Fibroblast of mammary gland (primary cell): ENCODE data around the gene G6PC2.
"Not testable (repeated sequence)": the region's sequence is repeated elsewhere in the genome, so short reads cannot be mapped to it uniquely, and the experiment has no call there.

Experiments
- DNase-seq: peaks from one replicate; pipeline ENCODE4 v3.0.0-alpha.2; 2010; ENCODE audit warnings: low read depth
- H3K4me3 ChIP-seq: 2 replicates; pipeline ENCODE4 v1.5.1; 2011; ENCODE audit warnings: low read depth, mild to moderate bottlenecking, low read length, moderate library complexity; ENCODE audit not compliant: control insufficient read depth
- CTCF ChIP-seq: conservative IDR thresholded peaks from 2 replicates; pipeline ENCODE4 v1.5.1; 2011; ENCODE audit warnings: low read depth, low read length, inconsistent platforms; ENCODE audit not compliant: control insufficient read depth, insufficient read depth

G6PC2 gene

GRCh38 chr2:168901003-168901402 is at the start of gene G6PC2:
TSS of gene G6PC2 (plus strand) at chr2:168901291. CDS start at chr2:168901332, 41 bp downstream.
- TF ChIP-seq CTCF = no peak
- no peak for DNase-seq
- H3K4me3 ChIP-seq = no peak within 1 kb of the TSS

- DNase-seq = peak; percentile 83
- H3K4me3 ChIP-seq = no peak overlapping the region
- TF ChIP-seq CTCF = no peak
Measured at GRCh38 chr2:168851674-168852320, 49.3 kb upstream of the G6PC2 start.

- no peak for TF ChIP-seq CTCF
- no peak overlapping the region for H3K4me3 ChIP-seq
- DNase-seq = no peak
Measured at GRCh38 chr2:168852481-168852880, 48.6 kb upstream of the G6PC2 start.

- no peak for TF ChIP-seq CTCF
- H3K4me3 ChIP-seq = no peak overlapping the region
- no peak for DNase-seq
Measured at GRCh38 chr2:168853471-168853870, 47.6 kb upstream of the G6PC2 start.

- TF ChIP-seq CTCF = no peak
- no peak overlapping the region for H3K4me3 ChIP-seq
- no peak for DNase-seq
Measured at GRCh38 chr2:168854651-168855050, 46.4 kb upstream of the G6PC2 start.

- TF ChIP-seq CTCF = no peak
- no peak for DNase-seq
- H3K4me3 ChIP-seq = no peak overlapping the region
Measured at GRCh38 chr2:168855601-168856000, 45.5 kb upstream of the G6PC2 start.

- no peak for TF ChIP-seq CTCF
- no peak for DNase-seq
- no peak overlapping the region for H3K4me3 ChIP-seq
Measured at GRCh38 chr2:168858146-168858545, 42.9 kb upstream of the G6PC2 start.

GRCh38 chr2:168867164-168867563 is 33.9 kb upstream of the G6PC2 start:
- DNase-seq, H3K4me3 ChIP-seq: not testable (repeated sequence)

- DNase-seq, H3K4me3 ChIP-seq: not testable (repeated sequence)
Measured at GRCh38 chr2:168870369-168870768, 30.7 kb upstream of the G6PC2 start.

GRCh38 chr2:168870824-168871223 is 30.3 kb upstream of the G6PC2 start:
- H3K4me3 ChIP-seq, DNase-seq: not testable (repeated sequence)
